ENCODE results near the gene LRP2BP.

LRP2BP gene

DNA sequence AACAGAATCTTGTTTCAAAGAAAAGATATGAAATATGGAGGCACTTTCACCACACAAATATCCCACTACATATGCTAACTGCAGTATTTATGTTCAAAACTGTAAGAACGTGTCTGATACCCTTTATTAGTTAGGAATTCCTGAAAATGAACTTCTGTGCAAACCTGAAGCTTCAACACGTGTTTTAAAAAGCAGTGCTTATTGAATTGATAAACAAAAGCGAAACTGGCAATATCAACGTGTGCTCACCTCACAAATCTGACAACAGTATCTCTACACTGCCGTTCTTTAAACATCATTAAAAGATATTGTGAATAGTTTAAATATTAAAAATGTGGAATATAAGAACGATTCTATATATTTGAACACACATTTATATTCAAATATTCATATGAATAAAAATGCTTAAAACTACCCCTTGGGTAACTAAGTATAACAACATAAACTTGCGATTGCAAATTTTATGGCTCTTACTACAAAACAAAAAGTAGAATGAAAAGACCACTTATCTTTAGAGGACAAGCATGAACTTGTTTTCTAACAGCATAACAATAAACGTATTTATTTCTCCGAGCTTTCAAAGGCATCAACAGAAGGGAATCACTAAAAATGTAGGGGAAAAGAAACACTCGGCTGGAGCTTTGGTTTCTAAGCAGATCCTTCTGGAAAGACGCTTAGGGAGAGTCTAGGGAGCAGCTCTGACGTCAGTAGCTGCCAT is at the start of gene LRP2BP:
TSS of gene LRP2BP (minus strand) at position 687 of the 718 bp plus-strand sequence. CDS start 17,738 bp downstream, outside the sequence.
- DNase-seq: no peak

DNA sequence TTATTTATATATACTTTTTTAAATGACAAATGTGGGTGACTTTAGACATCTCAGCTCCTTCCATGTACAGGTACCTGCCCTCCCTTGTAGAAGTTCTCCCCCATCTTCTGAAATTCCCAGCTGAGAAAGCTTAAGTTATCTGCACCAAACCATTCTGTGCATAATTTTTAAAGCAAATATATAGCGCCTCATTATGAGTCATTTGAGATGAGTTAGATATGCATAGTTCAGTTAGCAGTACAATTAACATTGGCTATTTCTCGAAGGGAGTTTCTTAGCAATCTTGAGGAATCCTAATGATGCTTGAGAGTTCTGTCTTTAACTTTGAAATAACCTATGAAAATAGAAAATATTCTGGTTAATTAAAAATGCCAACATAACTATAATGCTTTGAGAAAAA is 49.5 kb upstream of the LRP2BP start:
- no peak for DNase-seq

- DNase-seq: no peak
Observed at GRCh38 chr4:185441479-185441878, 45.8 kb upstream of the LRP2BP start.

DNA sequence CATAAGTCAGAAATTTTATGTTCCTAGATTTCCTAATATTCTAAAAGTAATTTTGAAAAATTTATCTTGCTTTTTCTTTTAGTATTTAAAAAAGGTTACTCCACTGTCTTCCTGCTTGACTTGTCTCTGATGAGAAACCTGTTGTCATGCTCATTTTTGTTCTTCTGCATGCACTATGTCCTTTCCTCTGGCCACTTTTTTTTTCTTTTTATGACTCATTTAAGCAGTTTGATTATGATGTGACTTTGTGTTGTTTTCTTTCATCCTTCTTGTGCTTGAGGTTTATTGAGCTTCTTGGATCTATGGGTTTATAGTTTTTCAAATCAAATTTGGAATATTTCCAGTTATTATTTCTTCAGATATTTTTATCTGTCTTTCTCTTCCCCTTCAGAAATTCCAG is 42.1 kb upstream of the LRP2BP start:
- no peak for DNase-seq

- no peak for DNase-seq
Observed at GRCh38 chr4:185435466-185435865, 39.7 kb upstream of the LRP2BP start.

DNA sequence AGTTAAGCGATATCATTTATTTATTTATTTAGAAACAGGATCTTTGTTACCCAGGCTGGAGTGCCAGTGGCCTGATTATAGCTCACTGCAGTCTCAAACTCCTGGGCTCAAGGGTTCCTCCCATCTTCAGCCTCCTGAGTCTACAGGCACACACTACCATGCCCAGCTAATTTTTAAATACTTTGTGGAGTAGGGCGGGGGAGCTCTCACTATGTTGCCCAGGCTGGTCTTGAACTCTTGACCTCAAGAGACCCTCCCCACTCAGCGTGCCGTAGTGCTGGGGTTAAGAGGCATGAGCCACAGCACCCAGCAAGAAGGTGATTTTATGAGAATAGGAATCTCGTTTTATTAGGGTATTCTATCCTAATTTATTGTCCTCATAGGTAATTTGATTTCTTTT is 33.9 kb upstream of the LRP2BP start:
- no peak for DNase-seq

- peak in 19 of 56 donors; percentile 0 to 46 (median 20) for DNase-seq
Observed at GRCh38 chr4:185426960-185427688, 31.4 kb upstream of the LRP2BP start.

- peak; percentile 42 to 96 (median 89) for DNase-seq
Observed at GRCh38 chr4:185425647-185426352, 30.1 kb upstream of the LRP2BP start, which contains the start of gene UFSP2. Gene UFSP2, minus strand, starts transcription at chr4:185425964. Its CDS starts 96 bp downstream, at chr4:185425868.

DNA sequence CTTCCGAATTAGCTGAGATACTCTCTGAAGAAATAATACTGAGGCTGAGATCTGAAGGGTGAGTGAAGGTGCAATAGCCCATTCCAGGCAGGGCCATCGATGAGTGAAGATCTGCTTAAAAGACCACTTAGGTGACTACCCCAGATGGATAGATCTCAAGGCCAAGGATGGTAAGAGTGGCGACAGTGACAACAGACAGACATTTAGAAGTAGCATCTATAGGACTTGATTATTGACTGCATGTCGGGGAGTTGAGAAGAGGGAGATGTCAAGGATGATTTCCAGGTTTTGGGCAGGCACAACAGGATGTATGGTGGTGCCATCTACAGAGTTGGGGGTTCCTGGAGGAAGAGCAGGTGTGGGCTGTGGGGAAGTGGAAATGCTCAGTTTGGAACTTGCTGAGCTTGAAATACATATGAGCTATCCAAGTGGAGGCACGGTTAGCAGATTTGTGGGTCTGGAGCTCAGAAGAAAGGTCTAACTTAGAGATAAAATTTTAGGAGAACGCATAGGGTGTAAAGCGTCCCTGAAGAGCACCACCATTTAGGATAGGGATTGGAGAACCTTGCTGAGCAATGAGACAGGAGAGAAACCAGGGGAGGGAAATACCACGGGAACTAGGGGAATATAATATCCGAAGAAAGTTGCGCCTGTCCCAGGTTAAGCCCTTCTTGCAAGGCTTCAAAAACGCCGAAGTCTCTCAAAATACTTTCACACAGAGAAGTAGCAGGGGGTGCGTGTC is 29.4 kb upstream of the LRP2BP start:
- DNase-seq: peak in 11 of 56 donors; percentile 5 to 64 (median 38)

- DNase-seq: no peak
Observed at GRCh38 chr4:185421366-185422124, 25.8 kb upstream of the LRP2BP start.

- no peak for DNase-seq
Observed at GRCh38 chr4:185416955-185417354, 21.2 kb upstream of the LRP2BP start.

GRCh38 chr4:185412412-185412811 is 16.7 kb upstream of the LRP2BP start:
- DNase-seq: no peak

DNA sequence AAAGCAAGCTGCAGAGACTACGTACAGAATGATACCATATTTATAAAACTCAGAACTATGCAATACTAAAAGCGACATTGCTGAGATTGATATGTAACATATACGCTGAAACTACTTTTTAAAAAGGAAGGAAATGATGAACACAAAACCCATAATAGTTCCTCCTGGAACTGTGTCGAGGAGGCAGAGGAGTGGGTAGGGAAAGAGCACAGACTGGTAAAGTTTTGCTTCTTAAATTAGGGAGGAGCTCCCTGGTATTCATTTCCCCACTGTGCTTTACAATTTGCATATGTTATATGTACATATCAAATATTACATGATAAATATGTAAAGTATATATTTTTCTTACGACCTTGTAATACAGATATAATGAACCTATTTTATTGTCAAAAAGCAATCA is 16.1 kb upstream of the LRP2BP start:
- no peak for DNase-seq

DNA sequence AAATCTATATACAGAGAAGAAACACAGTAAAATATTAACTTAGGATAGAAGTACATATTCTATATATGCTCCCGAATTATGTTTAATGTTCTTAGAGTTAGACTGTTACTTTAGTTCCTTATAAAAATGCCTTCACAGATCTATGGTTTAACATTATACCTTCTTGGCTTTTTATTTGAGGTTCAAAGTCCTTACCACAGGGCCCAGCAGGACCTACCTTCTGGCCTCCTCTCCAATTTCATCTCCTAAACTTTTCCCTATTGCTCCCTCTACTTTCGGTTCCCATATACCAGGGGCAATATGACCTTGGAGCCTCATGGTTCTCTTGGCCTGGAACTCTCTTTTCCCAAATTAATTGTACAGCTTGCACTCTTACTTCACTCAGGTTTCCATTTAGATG is 12.7 kb upstream of the LRP2BP start:
- no peak for DNase-seq

DNA sequence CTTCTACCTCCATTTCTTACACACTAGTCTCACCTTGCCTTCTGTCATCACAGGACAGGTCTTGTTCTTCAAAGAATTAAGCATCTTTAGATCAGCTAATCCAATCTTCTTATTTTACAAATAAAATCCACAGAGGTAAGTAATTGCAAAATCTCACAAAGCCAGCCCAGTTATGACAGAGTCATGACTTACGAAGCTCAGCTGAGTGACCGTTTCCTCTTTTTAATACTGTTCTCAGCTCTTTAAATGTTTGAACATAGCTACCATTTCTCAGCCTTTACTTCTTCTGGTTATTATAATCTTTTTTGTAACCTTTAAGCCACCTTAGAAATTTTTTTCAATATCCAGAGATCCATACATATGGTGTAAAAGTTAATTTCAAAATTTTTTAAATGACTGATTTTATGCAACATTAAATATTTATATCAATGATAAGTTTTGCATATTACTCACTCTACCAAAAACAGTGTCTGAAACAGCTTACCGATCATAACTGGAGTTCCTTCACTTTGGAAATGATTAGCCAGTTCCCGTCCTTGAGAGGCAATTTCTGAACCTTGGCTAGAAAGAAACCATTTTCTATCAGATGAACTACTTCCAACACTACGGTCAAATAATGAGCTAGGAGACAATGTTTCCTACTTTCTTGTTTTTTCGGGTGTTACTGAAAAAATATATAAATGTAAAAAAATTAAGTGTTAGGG is 9.7 kb upstream of the LRP2BP start:
- DNase-seq: no peak

- no peak for DNase-seq
Observed at GRCh38 chr4:185404031-185404430, 8.3 kb upstream of the LRP2BP start.

GRCh38 chr4:185399466-185399865 is 3.7 kb upstream of the LRP2BP start:
- DNase-seq: peak in 1 of 56 donors; percentile 15

- no peak for DNase-seq
Observed at GRCh38 chr4:185398618-185399017, 2.9 kb upstream of the LRP2BP start.

- DNase-seq: peak in 24 of 56 donors; percentile 13 to 72 (median 60)
Observed at GRCh38 chr4:185396724-185397385, 1.1 kb upstream of the LRP2BP start, which contains the start of gene ANKRD37. Gene ANKRD37, plus strand, starts transcription at chr4:185396841. Its CDS starts 83 bp downstream, at chr4:185396924.
